MM.1S (cell line): ENCODE measurements around the gene CAPN8.

Source experiments
- DNase-seq: peaks from one replicate; pipeline ENCODE4 v3.0.0-alpha.2; 2015
- H2AFZ ChIP-seq: fragments of 300-600 bp; sonication (generic); 2 replicates; pipeline ENCODE4 v1.6.0; 2016; ENCODE audit warnings: antibody characterized with exemption, low read length
- H3F3A ChIP-seq: fragments of 300-600 bp; sonication (generic); 2 replicates; pipeline ENCODE4 v1.6.1; 2016; ENCODE audit warnings: mild to moderate bottlenecking, antibody characterized with exemption, low read length, moderate library complexity, mixed read lengths; ENCODE audit not compliant: insufficient read depth
- H3K27ac ChIP-seq: fragments of 300-600 bp; sonication (generic); 2 replicates; pipeline ENCODE4 v1.5.1; 2016; ENCODE audit warnings: mild to moderate bottlenecking, low read length
- H3K27me3 ChIP-seq: fragments of 300-600 bp; sonication (generic); replicated peaks from 2 replicates; pipeline ENCODE4 v1.6.0; 2016; ENCODE audit warnings: low read length; ENCODE audit not compliant: insufficient read depth
- H3K36me3 ChIP-seq: fragments of 300-600 bp; sonication (generic); replicated peaks from 2 replicates; pipeline ENCODE4 v1.6.1; 2016; ENCODE audit warnings: mild to moderate bottlenecking, low read length, mixed read lengths; ENCODE audit not compliant: insufficient read depth
- H3K4me1 ChIP-seq: fragments of 300-600 bp; sonication (generic); 2 replicates; pipeline ENCODE4 v1.6.1; 2016; ENCODE audit warnings: low read length, mixed read lengths
- H3K4me2 ChIP-seq: fragments of 300-600 bp; sonication (generic); 2 replicates; pipeline ENCODE4 v1.6.0; 2016; ENCODE audit warnings: low read depth, low read length
- H3K4me3 ChIP-seq: fragments of 300-600 bp; sonication (generic); 2 replicates; pipeline ENCODE4 v1.5.1; 2016; ENCODE audit warnings: low read length, mixed read lengths
- H3K79me2 ChIP-seq: fragments of 300-600 bp; sonication (generic); 2 replicates; pipeline ENCODE4 v1.6.1; 2016; ENCODE audit warnings: mixed run types, low read length, mixed read lengths
- H3K9ac ChIP-seq: fragments of 300-600 bp; sonication (generic); 2 replicates; pipeline ENCODE4 v1.6.1; 2016; ENCODE audit warnings: low read length, mixed read lengths
- H3K9me2 ChIP-seq: fragments of 300-600 bp; sonication (generic); replicated peaks from 2 replicates; pipeline ENCODE4 v1.6.1; 2016; ENCODE audit warnings: mild to moderate bottlenecking, low read length, mixed read lengths; ENCODE audit not compliant: insufficient read depth
- H3K9me3 ChIP-seq: fragments of 300-600 bp; sonication (generic); replicated peaks from 2 replicates; pipeline ENCODE4 v1.6.1; 2016; ENCODE audit warnings: mild to moderate bottlenecking, low read length, mixed read lengths; ENCODE audit not compliant: insufficient read depth
- H4K20me1 ChIP-seq: fragments of 300-600 bp; sonication (generic); 2 replicates; pipeline ENCODE4 v1.6.1; 2016; ENCODE audit warnings: mild to moderate bottlenecking, low read length, moderate library complexity, mixed read lengths; ENCODE audit not compliant: insufficient read depth
- CTCF ChIP-seq: fragments of 300-600 bp; sonication (generic); IDR thresholded peaks from 2 replicates; pipeline ENCODE4 v1.5.1; 2016; ENCODE audit warnings: antibody characterized with exemption, low read length, mixed read lengths
- EZH2 ChIP-seq: fragments of 300-600 bp; sonication (generic); optimal IDR thresholded peaks from 2 replicates; pipeline ENCODE3; 2017; ENCODE audit warnings: low read depth, mild to moderate bottlenecking, antibody characterized with exemption, low read length, mixed read lengths
- EZH2phosphoT487 ChIP-seq: fragments of 300-600 bp; sonication (generic); IDR thresholded peaks from 2 replicates; pipeline ENCODE4 v1.6.1; 2018; ENCODE audit warnings: antibody characterized with exemption, low read length

CAPN8 gene

DNA sequence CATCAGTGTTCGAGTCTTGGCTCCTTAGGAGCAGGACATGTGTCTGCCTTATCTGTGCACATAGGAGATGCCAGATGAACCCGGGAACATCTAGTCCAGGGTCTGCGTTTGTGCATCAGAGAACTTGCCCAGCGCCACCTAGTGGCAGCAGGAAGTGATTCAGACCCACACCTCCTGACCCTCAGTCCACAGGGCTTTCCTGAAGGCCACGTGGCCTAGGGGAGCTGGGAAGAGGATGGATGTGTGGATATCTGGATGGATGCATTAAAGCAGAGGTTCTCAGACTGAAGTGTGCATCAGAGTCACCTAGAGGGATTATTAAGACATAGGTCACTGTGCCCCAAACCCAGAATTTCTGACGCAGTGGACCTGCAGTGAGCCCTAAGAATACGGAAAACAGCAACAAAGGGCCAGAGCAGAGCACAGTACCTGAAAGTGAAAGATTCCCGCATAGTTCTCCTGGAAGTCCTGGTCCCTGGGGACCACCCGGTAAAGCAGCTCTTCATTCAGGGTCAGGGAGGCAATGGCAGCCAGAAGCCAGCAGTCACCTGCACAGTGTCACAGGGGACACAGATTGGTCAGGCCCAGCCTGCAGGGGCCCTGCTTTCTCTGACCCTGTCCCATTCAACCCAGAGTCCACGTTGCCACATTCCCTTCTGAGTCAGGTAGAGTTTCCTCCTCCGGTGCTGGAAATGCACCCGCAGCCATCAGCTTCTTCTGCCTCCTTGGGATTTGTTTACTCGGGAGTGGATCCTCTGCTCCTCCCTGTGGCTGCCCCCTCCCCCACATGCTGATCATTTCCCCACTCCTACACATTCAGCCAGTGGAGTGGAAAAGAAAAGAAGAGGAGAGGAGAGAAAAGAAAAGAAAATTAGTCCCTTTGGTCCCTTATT, 37.0 kb downstream of the CAPN8 start:
- Histone ChIP-seq H3K4me1 (no peaks in the 10 kb centered on the region), H3K27ac (no peak overlapping the region), H3K9me3 (no peaks in the 10 kb centered on the region), H3K27me3 (no peaks in the 10 kb centered on the region), H4K20me1 (no peaks in the 10 kb centered on the region), H2AFZ (no peak overlapping the region), H3K36me3 (no peaks in the 10 kb centered on the region), H3K4me3 (no peak overlapping the region), H3K9me2 (no peaks in the 10 kb centered on the region), H3K79me2 (no peaks in the 10 kb centered on the region), H3K9ac (no peak overlapping the region), H3F3A (no peaks in the 10 kb centered on the region), H3K4me2 (no peak overlapping the region)
- no peak for TF ChIP-seq EZH2
- TF ChIP-seq CTCF, result peak; percentile 75
- no peak for TF ChIP-seq EZH2phosphoT487
- DNase-seq, result peak; percentile 36

GRCh38 chr1:223622132-223622842, 43.2 kb downstream of the CAPN8 start:
- no peaks in the 10 kb centered on the region for H3K27me3 ChIP-seq
- no peaks in the 10 kb centered on the region for H3K9me2 ChIP-seq
- no peaks in the 10 kb centered on the region for H3K36me3 ChIP-seq
- DNase-seq, result no peak
- no peaks in the 10 kb centered on the region for H3K4me1 ChIP-seq
- H3K9me3 ChIP-seq, result no peaks in the 10 kb centered on the region
- no peaks in the 10 kb centered on the region for H3F3A ChIP-seq
- H4K20me1 ChIP-seq, result no peaks in the 10 kb centered on the region
- H3K79me2 ChIP-seq, result no peaks in the 10 kb centered on the region
- H3K27ac ChIP-seq, result no peak overlapping the region
- no peak overlapping the region for H3K4me2 ChIP-seq
- no peak overlapping the region for H3K4me3 ChIP-seq
- no peak overlapping the region for H2AFZ ChIP-seq
- H3K9ac ChIP-seq, result no peak overlapping the region
- TF ChIP-seq EZH2 (no peak), EZH2phosphoT487 (no peak)

DNA sequence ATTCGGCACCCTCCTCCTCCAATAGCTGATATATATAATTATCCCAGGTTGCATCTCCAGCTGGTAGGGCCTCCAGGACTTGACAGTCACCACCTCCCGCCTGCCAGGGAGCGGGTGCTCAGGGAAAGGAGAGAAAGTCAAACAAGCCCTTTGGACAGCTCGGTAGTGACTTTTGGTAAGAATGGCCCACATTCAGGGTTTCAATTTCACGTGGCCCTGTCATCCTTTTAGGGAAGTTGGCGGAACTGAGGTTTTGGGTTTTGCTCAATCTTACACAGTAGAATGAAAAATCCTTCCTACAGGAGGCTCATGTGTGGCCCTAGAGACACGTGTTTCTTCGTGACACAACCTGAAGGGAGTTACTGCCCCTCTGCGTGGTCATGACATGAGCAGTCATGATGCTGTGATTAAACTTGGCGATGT, 44.2 kb downstream of the CAPN8 start:
- Histone ChIP-seq H4K20me1 (no peaks in the 10 kb centered on the region), H3F3A (no peaks in the 10 kb centered on the region), H3K9ac (no peak overlapping the region), H3K27me3 (no peaks in the 10 kb centered on the region), H3K36me3 (no peaks in the 10 kb centered on the region), H3K79me2 (no peaks in the 10 kb centered on the region), H3K4me1 (no peaks in the 10 kb centered on the region), H2AFZ (no peak overlapping the region), H3K9me2 (no peaks in the 10 kb centered on the region), H3K27ac (no peak overlapping the region), H3K4me2 (no peak overlapping the region), H3K4me3 (no peak overlapping the region), H3K9me3 (no peaks in the 10 kb centered on the region)
- no peak for DNase-seq
- no peak for TF ChIP-seq EZH2
- no peak for TF ChIP-seq EZH2phosphoT487
- TF ChIP-seq CTCF, result no peak
